HG02763 (cell line): Measurements from ENCODE around the gene BICD1.

Experiments
- ATAC-seq: cut with Tn5 transposase; IDR thresholded peaks from one replicate; pipeline ENCODE4 v1.9.1; 2021; ENCODE audit warnings: mild to moderate bottlenecking, moderate library complexity; ENCODE audit not compliant: unreplicated experiment

BICD1 gene

GRCh38 chr12:32398181-32398580 is 291.5 kb downstream of the BICD1 start:
- no peak for ATAC-seq

- ATAC-seq, result no peak
Observed at GRCh38 chr12:32398816-32399369, 292.2 kb downstream of the BICD1 start.

- ATAC-seq, result peak; percentile 82
Observed at GRCh38 chr12:32399370-32400113, 292.9 kb downstream of the BICD1 start, which contains the start of gene FGD4. Gene FGD4, plus strand, starts transcription at chr12:32399558.

GRCh38 chr12:32400114-32400672 is 293.5 kb downstream of the BICD1 start:
- no peak for ATAC-seq

GRCh38 chr12:32400866-32401265 is 294.2 kb downstream of the BICD1 start:
- ATAC-seq, result no peak

GRCh38 chr12:32402170-32402569 is 295.5 kb downstream of the BICD1 start:
- ATAC-seq, result no peak

- no peak for ATAC-seq
Observed at GRCh38 chr12:32402946-32403345, 296.3 kb downstream of the BICD1 start.

- no peak for ATAC-seq
Observed at GRCh38 chr12:32407795-32408194, 301.1 kb downstream of the BICD1 start.

GRCh38 chr12:32413412-32413811 is 306.8 kb downstream of the BICD1 start:
- no peak for ATAC-seq

GRCh38 chr12:32418221-32418620 is 311.6 kb downstream of the BICD1 start:
- ATAC-seq, result no peak

GRCh38 chr12:32418903-32419519 is 312.4 kb downstream of the BICD1 start:
- no peak for ATAC-seq

- no peak for ATAC-seq
Observed at GRCh38 chr12:32419520-32419960, 312.9 kb downstream of the BICD1 start.

- no peak for ATAC-seq
Observed at GRCh38 chr12:32420356-32420755, 313.7 kb downstream of the BICD1 start.

GRCh38 chr12:32423559-32423958 is 316.9 kb downstream of the BICD1 start:
- ATAC-seq, result no peak

GRCh38 chr12:32431025-32431424 is 324.4 kb downstream of the BICD1 start:
- no peak for ATAC-seq
